Measurements from ENCODE around the gene STXBP2.

The STXBP2 gene

DNA sequence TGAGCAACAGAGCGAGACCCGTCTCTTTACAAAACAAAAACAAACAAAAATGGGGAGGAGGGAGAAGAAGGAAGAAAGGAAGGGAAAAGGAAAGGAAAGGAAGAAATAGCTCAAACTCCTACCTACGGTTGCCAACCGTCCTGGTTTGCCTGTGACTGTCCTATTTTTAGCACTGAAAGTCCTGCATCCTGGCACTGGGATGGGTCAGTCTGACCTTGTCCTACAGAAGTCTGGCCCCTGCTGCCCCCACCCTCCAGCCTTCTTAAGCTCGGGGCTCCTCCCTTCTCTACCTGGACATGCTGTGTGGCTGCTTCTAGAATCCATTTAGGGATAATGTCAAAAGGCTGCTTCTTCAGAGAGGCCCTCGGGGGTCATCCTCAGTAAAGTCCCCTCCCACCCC, 1.2 kb upstream of the STXBP2 start:
- no peak for DNase-seq

DNA sequence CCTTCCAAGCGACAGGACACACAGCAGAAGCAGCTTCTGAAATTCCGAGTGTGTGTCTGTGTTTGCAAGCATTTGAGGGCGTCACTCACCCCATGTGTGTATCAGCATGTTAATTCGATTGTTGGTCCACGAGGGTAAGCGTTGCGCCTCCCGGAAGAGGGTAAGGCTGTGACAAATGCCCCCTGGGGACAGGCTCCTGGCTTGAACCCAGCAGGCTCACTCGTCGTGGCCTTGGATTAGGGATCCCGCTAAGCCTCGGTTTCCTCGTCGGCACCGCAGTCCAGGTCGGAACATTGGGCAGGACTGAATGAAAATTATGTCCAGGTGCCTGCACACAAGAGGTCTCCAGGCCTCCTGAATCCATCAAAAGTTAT, 606 bp upstream of the STXBP2 start:
- no peak for DNase-seq

DNA sequence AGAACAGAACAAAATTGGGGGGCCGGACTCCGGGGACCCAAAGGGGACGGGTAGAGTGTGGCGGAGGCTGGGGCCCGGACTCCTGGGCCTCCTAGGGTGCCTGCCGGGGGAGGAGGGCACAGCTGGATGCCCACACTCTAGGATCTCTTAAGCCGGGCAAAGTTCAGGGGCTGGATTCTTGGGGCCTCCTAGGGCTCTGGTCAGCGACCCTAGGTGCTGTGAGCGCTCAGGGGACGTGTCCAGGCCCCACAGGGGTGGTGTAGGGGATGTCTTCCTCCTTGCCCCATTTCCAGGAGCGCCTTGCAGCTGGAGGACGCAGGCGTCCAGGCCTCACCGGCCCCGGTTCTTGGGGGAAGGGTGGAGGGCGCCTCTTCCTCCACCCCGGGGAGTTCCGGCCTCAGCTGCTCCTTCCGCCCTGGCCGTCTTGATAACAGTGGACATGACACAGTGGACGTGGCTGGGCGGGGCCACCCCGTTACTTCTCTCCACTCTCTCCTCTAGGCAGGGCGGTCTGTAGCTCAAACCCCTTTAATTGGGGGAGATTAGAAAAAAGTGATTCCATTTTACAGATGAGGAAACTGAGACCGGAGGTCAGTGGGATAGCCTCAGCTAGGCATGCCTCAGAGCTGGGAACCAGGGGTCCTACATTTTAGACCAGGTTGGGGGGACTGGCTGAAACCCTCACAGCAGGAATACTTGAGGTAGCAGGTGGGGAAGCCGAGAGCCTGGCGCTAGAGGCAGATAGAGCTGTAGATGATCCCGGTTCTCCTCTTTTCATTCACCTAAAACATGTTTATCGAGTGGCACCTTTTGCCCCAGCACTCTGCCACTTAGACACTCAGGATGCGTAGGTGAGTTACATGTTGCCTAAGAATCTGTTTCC, 705 bp downstream of the STXBP2 start:
- no peak for DNase-seq

DNA sequence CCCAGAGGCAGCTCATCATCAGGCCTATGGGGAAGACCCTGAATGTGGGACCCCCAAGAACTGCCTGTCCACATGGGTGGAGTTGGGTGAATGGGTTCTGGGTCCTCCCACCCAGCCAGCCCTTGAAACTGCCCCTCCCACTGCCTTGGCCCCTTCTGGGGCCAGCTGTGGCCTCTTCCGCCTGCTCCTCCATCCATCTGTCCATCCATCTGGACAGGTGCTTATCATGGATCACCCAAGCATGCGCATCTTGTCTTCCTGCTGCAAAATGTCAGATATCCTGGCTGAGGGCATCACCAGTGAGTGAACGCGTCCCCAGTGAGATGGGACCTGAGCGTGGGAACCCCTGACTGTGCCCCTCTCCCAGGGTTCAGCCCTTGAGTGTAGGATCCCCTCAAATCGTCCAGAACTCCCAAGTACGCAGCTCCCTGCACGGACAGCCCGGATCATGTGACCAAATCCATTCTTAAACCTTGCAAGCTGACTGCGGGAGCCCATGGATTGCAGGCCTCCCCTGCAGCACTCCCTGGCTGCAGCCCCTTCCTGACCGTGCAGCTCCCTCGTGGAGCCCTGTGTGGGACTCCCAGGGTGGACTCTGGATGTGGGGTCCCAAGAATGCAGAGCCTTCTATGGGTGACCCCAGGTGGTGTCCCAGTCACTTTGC, 2.0 kb downstream of the STXBP2 start:
- DNase-seq, result no peak

DNA sequence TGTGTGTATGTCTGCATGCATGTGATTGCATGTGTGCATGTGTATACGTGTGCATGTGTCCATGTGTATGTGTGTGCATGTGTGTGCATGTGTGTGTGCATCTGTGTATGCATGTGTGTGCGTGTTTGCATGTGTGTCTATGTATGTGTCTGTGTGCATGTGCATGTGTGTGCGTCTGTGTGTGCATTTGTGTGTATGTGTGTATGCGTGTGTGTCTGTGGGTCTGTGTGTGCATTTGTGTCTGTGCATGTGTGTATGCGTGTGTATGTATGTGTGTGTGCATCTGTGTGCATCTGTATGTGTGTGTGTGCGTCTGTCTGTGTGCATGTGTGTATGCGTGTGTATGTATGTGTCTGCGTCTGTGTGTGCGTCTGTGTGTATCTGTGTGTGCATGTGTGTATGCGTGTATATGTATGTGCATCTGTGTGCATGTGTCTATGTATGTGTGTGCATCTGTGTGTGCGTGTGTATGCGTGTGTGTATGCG, 3.0 kb downstream of the STXBP2 start:
- DNase-seq, result no peak

DNA sequence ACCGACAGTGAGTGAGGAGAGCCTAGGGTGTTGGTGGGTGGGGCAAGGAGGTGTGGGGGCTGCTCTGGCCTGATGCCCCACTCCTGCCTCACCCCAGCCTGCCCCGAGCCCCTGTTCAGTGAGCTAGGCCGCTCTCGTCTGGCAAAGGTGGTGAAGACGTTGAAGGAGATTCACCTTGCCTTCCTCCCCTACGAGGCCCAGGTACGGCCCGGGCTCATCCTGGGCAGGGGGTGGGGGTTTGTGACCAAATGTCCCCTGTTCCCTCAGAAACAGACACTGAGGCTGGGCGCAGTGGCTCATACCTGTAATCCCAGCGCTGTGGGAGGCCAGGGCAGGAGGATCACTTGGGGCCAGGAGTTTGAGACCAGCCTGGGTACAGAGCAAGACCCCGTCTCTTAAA, 3.9 kb downstream of the STXBP2 start:
- DNase-seq, result no peak

DNA sequence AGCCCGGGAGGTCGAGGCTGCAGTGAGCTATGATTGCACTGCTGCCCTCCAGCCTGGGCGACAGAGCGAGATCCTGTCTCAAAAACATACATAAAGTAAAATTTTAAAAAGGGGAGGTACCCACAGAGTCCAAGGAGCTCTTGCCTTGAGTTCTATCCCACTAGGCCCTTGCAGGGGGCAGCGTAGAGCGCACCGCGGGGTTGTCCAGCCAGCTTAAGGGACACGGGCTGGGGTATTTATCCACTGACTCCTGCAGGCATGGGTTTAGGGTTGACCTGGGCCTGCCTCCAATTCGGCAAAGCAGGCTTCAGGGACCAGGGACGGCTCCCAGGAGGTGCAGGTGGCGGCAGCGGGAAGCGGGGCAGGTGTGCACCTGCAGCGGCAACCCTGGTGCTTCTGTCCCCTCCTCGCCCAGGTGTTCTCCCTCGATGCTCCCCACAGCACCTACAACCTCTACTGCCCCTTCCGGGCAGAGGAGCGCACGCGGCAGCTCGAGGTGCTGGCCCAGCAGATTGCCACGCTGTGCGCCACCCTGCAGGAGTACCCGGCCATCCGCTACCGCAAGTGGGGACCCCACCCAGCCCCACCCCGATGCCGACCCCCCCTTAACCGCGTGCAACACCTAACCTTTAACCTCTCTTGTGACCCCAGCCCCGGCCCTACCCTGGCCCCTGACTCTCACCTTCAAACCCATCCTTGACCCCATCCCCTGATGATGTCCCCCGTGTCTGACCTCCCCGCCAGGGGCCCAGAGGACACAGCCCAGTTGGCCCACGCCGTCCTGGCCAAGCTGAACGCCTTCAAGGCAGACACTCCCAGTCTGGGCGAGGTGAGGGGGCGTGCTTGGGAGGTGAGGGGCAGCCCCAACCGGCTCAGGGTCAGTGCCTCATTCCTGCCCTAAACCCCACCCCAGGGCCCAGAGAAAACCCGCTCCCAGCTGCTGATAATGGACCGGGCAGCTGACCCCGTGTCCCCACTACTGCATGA, 4.7 kb downstream of the STXBP2 start:
- no peak for DNase-seq

DNA sequence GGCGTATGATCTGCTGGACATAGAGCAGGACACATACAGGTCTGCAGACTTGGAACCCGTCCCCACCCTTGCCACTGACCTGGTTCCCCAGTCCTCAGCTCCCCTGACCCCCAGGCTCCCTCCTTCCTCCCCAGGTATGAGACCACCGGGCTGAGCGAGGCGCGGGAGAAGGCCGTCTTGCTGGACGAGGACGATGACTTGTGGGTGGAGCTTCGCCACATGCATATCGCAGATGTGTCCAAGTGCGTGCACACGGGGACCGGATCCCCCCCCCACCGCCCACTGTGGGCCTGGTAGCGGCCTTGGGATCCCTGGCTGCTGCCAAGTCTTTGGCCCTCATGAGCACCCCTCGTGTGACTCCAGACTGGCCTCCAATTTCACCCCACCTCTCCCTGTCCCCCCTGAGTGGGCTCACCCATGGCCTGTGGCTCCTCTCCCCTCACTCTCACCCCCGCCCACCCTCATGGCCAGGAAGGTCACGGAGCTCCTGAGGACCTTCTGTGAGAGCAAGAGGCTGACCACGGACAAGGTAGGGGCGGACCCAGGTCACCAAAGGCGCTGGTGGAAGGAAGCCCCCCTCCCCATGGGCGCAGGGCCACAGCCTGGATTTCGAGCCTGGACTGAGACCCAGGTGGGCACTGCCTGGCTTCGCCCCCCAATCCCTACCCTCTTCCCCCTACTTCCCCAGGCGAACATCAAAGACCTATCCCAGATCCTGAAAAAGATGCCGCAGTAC, 5.6 kb downstream of the STXBP2 start:
- DNase-seq, result no peak

DNA sequence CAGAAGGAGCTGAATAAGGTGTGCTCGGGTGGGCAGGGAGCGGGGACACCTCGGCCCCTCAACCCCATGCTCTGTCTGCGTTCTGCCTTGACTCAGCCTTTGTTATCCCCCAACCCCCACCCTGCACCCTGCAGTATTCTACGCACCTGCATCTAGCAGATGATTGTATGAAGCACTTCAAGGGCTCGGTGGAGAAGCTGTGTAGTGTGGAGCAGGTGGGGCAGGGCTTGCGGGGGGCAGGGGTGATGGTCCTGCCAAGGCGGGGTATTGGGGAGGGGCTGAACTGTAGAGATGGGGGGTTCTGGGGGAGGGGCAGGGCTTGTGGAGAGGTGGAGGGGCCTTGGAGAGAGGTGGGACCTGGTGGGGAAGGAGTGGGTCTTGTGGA, 6.1 kb downstream of the STXBP2 start:
- DNase-seq, result no peak

DNA sequence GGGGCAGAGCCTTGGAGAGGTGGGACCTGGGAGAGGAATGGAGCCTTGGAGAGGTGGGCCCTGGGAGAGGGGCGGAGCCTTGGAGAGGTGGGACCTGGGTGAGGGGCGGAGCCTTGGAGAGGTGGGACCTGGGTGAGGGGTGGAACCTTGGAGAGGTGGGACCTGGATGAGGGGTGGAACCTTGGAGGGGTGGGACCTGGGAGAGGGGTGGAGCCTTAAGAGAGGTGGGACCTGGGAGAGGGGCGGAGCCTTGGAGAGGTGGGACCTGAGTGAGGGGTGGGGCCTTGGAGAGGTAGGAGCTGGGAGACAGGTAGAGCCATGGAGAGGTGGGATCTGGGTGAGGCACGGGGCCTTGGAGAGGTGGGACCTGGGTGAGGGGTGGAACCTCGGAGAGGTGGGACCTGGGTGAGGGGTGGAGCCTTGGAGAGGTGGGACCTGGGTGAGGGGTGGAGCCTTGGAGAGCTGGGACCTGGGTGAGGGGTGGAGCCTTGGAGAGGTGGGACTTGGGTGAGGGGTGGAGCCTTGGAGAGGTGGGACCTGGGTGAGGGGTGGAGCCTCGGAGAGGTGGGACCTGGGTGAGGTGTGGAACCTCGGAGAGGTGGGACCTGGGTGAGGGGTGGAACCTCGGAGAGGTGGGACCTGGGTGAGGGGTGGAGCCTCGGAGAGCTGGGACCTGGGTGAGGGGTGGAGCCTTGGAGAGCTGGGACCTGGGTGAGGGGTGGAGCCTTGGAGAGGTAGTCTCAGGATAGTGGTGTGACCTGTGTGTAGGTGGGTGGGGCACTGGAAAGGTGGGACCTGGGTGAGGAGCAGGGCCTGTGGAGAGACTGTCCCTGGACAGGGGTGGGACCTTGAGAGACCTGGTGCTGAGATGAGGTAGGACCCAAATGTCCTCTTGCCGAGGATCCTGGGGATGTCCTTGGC, 7.0 kb downstream of the STXBP2 start:
- peak; percentile 52 for DNase-seq

DNA sequence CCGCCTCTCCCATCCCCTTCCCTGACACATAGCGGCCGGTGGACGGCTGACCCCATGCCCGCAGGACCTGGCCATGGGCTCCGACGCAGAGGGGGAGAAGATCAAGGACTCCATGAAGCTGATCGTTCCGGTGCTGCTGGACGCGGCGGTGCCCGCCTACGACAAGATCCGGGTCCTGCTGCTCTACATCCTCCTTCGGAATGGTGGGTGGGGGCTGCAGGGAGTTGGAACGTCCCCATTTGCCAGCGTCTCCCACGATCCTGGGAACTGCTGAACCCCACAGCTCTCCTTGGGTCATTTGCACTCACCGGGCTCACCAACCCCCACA, 7.6 kb downstream of the STXBP2 start:
- no peak for DNase-seq

DNA sequence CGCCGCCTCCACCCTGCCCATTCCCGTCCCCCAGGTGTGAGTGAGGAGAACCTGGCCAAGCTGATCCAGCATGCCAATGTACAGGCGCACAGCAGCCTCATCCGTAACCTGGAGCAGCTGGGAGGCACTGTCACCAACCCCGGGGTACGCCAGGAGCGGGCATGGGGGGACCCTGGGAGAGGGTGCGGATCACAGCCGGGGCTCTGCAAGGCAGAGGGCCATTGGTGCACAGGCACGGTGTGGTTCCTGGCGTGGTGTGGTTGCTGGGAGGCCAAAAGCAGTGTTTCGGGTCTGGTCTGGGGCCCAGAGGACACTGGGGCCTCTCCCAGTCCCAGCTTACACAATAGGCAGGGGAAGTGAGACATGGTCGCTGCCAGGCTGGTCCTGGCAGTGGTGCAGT, 8.3 kb downstream of the STXBP2 start:
- no peak for DNase-seq

DNA sequence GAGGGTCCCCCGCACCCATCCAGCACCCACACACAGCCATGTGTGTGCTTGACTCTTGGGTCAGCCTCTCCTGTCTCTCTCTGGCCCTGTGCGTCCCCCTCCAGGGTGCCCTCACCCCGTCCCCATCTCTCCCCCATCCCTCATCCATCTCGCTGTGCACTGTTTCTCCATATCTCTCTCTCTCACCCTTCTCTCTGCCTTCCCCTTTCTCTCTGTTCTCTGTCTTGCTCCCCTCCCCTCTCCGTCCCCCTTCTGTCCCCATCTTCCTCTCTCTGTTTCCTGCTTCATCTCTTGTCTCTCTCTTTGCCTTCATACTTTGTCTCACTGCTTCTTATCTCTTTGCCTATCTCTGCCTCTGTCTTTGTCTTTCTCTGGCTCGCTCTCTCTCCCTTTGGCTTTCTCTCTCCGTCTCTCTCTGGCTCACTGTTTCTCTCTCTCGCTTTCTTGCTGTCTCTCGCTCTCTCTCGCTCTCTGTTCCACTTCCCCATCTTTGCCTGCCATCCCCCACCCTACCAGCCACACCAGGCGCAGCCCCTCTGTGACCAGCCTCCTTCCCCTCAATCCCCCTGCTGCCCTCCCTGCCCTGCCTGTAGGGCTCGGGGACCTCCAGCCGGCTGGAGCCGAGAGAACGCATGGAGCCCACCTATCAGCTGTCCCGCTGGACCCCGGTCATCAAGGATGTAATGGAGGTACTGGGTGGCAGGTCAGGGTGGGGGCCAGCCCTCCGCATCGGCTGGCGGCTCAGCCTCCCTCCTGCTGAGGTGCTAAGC, 8.9 kb downstream of the STXBP2 start:
- DNase-seq, result no peak

DNA sequence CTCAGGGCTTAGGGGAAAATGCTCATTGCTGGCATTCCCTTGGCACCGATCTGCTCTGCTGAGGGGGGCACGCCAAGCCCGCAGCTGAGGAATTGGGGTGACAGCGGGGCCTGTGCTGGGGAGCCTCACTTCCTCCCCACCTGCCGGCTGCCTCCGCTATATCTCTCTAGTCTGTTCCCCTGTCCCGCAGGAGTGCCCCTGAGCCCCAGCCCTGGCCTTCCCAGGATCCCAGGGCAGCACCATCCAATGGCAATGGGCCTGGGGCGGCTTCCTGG, 9.5 kb downstream of the STXBP2 start:
- no peak for DNase-seq

DNA sequence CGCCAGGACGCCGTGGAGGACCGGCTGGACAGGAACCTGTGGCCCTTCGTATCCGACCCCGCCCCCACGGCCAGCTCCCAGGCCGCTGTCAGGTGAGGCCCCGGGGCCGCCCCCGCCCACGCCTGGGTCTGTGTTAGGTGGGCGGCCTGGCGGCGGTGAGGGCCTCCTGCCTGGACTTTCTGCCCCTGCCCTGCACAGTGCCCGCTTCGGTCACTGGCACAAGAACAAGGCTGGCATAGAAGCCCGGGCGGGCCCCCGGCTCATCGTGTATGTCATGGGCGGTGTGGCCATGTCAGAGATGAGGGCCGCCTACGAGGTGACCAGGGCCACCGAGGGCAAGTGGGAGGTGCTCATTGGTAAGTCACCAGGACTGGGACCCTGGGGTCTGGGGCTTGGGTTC, 10.2 kb downstream of the STXBP2 start:
- no peak for DNase-seq

DNA sequence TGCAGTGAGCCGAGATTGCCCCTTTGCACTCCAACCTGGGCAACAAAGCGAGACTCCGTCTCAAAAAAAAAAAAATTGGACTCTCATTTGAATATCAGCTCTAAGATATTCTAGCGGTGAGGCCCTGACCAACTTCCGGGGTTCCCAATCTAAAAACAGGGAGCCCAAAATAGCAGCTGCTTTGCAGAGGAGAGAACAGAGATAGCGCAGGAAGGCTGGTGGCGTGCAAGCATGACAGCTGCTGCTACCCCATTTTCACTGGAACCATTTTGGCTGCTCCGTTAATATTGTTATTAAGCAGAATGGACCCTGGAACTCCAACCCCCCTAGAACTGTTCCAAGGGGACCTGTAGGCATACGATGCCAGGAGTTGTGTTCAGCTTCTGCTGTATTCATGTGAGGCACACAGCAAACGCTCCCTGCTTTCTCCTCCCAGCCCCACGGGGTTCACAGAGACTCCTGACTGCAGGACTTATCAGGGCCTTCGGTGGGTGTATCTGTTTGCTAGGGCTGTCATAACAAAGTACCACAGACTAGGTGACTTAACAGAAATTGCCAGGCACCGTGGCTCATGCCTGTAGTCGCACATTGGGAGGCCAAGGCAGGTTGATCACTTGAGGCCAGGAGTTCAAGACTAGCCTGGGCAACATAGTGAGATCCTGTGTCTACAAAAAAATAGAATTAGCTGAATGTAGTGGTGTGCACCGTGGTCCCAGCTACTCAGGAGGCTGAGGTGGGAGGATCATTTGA, 11.5 kb downstream of the STXBP2 start:
- no peak for DNase-seq

DNA sequence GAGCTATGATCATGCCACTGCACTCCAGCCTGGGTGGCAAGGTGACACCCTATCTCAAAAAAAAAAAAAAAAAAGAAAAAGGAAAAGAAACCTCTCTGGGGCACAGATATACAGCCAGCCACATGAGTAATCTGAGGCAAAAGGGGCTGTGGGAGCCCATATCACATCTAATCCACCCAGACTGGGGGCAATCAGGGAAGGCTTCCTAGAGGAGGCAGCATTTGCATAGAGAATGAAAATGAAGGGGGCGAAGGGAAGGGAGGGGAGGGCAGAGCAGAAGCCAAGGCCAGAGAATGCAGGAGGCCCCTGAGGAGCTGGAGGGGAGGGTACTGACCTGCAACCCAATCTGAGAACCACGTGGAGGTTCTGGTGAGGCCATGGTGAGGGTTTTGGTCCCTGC, 13.2 kb downstream of the STXBP2 start:
- DNase-seq, result no peak

DNA sequence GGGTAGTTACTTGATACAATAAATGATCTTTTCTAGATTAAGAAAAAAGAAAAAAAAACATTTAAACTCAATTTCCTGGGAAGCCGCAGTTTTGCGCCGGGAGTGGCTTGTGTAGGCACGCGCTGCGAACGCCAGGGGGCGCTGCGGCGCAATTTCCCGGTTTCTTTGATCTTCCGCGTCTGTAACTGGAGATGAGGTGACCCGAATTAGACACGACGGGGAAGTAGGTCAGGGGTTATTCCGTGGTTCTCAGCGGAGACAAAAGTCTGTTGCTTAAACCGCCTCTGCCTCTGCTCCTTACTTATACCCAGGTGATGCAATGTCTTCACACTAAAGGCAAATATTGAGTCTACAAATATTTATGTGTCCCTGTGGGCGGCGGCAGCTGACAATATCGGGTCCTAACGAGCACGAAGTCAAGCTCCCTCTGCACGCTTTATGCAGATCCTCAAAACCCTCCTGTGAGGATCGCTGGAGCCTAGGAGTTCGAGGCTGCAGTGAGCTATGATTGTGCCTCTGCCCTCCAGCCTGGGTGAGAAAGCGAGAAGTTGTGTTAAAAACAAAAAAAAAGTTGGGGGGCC, 15.2 kb downstream of the STXBP2 start:
- peak; percentile 84 for DNase-seq

DNA sequence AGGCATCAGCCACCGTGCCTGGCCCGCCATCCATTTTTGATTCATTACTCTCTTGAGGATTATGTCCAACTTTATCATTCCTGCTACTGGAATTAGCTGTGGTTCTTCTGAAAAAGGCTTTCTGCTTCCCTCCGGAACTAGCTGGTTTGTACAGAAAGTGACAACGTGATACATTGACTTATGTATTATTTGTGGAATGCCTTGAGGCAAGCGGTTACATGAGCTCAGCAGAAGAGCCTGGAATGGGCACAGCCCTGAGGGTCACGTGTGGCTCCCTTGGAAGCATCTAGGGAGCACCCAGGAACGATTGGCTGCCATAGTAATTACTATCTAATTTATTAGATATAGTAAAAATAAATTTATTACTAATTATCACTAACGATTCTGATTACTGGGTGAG, 17.5 kb downstream of the STXBP2 start:
- DNase-seq, result no peak

DNA sequence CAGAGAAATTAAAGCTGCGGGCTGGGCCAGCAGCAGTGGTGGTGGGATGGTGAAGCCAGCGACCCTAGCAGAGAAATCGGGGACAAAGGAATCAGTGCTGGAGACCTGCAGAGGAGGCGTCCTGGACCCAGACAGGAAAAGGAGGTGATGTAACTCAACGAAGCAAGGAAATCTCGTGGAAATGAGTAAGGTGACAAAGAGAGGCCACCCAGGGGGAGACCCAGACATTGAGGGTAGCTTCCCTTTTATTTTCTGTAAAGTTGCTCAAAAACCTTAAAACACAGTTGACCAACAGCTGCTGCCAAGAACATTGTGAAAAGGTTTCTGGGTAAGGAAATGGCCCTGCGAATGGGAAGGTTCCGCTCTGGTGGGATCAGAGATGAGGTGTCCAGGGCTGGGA, 18.7 kb downstream of the STXBP2 start:
- DNase-seq, result no peak
